A549 (cell line): Measurements from ENCODE around the gene ACIN1.

ENCODE experiments used
- EP300 ChIP-seq, 2 experiments: fragments of >200 bp; sonication (Bioruptor Twin); formaldehyde crosslinking; IDR thresholded peaks; 2 replicates in 1 of 2; 3 replicates in 1 of 2; pipeline ENCODE4 v1.6.1; 2016 to 2017
- POLR2A ChIP-seq: IDR thresholded peaks from 2 replicates; pipeline ENCODE4 v1.6.1; 2012; ENCODE audit warnings: mild to moderate bottlenecking, low read length
- TF ChIP-seq, protein P1 (sequence below): fragments of >200 bp; sonication (Bioruptor Twin); formaldehyde crosslinking; IDR thresholded peaks from 3 replicates; pipeline ENCODE4 v1.5.1; 2016
- TF ChIP-seq, protein P2 (sequence below): fragments of 200-600 bp; sonication (generic); IDR thresholded peaks from 2 replicates; pipeline ENCODE4 v1.6.1; 2016; ENCODE audit warnings: antibody characterized with exemption, mild to moderate bottlenecking, moderate library complexity
- TF ChIP-seq, protein P3 (sequence below): IDR thresholded peaks from 2 replicates; pipeline ENCODE4 v1.6.1; 2012
- TF ChIP-seq, protein P4 (sequence below): fragments of 450-650 bp; IDR thresholded peaks from 2 replicates; pipeline ENCODE4 v1.6.1; 2014; ENCODE audit warnings: antibody characterized with exemption

DNA sequence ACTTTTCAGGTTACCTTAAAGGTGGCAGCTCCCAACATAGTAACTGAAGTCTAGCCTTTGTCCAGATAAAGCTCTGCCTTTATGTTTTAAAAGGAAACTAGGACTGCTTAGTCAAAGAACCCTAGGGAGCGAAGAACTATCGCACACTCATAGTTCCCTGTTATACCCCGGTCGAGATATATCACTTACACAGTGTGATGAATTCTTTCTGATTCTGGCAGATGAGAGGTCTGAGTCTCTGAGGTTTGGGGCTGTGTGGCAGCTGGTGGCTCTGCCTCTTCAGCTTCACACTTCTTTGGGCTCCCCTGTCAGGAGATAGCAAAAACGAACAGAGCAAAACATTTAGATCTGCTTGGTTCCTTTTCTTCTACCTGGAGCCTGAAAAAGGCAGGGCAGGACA lies 17.0 kb downstream of the ACIN1 start:
- TF ChIP-seq, protein P1, sequence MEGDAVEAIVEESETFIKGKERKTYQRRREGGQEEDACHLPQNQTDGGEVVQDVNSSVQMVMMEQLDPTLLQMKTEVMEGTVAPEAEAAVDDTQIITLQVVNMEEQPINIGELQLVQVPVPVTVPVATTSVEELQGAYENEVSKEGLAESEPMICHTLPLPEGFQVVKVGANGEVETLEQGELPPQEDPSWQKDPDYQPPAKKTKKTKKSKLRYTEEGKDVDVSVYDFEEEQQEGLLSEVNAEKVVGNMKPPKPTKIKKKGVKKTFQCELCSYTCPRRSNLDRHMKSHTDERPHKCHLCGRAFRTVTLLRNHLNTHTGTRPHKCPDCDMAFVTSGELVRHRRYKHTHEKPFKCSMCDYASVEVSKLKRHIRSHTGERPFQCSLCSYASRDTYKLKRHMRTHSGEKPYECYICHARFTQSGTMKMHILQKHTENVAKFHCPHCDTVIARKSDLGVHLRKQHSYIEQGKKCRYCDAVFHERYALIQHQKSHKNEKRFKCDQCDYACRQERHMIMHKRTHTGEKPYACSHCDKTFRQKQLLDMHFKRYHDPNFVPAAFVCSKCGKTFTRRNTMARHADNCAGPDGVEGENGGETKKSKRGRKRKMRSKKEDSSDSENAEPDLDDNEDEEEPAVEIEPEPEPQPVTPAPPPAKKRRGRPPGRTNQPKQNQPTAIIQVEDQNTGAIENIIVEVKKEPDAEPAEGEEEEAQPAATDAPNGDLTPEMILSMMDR = no peak
- TF ChIP-seq POLR2A (no peak), EP300 (IDR thresholded peaks at IDR 0.05) (no peak)
- TF ChIP-seq, protein P2, sequence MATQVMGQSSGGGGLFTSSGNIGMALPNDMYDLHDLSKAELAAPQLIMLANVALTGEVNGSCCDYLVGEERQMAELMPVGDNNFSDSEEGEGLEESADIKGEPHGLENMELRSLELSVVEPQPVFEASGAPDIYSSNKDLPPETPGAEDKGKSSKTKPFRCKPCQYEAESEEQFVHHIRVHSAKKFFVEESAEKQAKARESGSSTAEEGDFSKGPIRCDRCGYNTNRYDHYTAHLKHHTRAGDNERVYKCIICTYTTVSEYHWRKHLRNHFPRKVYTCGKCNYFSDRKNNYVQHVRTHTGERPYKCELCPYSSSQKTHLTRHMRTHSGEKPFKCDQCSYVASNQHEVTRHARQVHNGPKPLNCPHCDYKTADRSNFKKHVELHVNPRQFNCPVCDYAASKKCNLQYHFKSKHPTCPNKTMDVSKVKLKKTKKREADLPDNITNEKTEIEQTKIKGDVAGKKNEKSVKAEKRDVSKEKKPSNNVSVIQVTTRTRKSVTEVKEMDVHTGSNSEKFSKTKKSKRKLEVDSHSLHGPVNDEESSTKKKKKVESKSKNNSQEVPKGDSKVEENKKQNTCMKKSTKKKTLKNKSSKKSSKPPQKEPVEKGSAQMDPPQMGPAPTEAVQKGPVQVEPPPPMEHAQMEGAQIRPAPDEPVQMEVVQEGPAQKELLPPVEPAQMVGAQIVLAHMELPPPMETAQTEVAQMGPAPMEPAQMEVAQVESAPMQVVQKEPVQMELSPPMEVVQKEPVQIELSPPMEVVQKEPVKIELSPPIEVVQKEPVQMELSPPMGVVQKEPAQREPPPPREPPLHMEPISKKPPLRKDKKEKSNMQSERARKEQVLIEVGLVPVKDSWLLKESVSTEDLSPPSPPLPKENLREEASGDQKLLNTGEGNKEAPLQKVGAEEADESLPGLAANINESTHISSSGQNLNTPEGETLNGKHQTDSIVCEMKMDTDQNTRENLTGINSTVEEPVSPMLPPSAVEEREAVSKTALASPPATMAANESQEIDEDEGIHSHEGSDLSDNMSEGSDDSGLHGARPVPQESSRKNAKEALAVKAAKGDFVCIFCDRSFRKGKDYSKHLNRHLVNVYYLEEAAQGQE = no peak
- TF ChIP-seq, protein P3, sequence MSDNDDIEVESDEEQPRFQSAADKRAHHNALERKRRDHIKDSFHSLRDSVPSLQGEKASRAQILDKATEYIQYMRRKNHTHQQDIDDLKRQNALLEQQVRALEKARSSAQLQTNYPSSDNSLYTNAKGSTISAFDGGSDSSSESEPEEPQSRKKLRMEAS = no peak
- TF ChIP-seq, protein P4, sequence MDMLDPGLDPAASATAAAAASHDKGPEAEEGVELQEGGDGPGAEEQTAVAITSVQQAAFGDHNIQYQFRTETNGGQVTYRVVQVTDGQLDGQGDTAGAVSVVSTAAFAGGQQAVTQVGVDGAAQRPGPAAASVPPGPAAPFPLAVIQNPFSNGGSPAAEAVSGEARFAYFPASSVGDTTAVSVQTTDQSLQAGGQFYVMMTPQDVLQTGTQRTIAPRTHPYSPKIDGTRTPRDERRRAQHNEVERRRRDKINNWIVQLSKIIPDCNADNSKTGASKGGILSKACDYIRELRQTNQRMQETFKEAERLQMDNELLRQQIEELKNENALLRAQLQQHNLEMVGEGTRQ = no peak
